ENCODE results near the gene CACNA2D3. TPM values are rescaled to one million over a fixed set of nuclear protein-coding genes. Genes with fewer than 3 reads are reported as not detected.

The CACNA2D3 gene
- total and polyA plus RNA-seq, 4 donors, result 0.38 to 2.5 (median 1.1) TPM

- peaks cover 0 to 1% (median 0%) of the 10 kb centered on the region in 4 donors for H3K9me3 ChIP-seq (ENCODE audit: control insufficient read depth in 4 of 4, insufficient read depth in 3 of 4, low read length in 3 of 4)
- DNase-seq (no peak), ATAC-seq (ENCODE audit: insufficient read depth, low FRiP score) (no peak)
- H3K27ac ChIP-seq (ENCODE audit: low read depth in 1 of 2, low read length in 1 of 2), result no peak overlapping the region
- H3K27me3 ChIP-seq (ENCODE audit: control insufficient read depth in 3 of 3, insufficient read depth in 3 of 3, low read length in 2 of 3), result no peaks in the 10 kb centered on the region
- peaks cover 0 to 3% (median 0%) of the 10 kb centered on the region in 5 donors for H3K4me1 ChIP-seq (ENCODE audit: control insufficient read depth in 5 of 5, insufficient read depth in 5 of 5, low read length in 5 of 5)
- no peak overlapping the region for H3K9ac ChIP-seq (ENCODE audit: insufficient read depth in 1 of 2, low read length in 2 of 2)
- no peak overlapping the region for H3K4me3 ChIP-seq
- no peak for TF ChIP-seq CTCF (IDR thresholded peaks at IDR 0.05; ENCODE audit: control extremely low read depth, extremely low read depth)
- 78 to 88% methylated on average over 3 of the region's 3 CpGs for WGBS, 2 donors
- H3K36me3 ChIP-seq (ENCODE audit: control insufficient read depth in 4 of 4, insufficient read depth in 4 of 4, low read length in 4 of 4), result no peaks in the 10 kb centered on the region
Observed at GRCh38 chr3:54999811-55000210, 877.5 kb downstream of the CACNA2D3 start.

GRCh38 chr3:55000546-55000945, 878.2 kb downstream of the CACNA2D3 start:
- H3K4me3 ChIP-seq, result no peak overlapping the region
- TF ChIP-seq CTCF (IDR thresholded peaks at IDR 0.05; ENCODE audit: control extremely low read depth, extremely low read depth), result no peak
- H3K36me3 ChIP-seq (ENCODE audit: control insufficient read depth in 4 of 4, insufficient read depth in 4 of 4, low read length in 4 of 4), result no peaks in the 10 kb centered on the region
- peaks cover 0 to 3% (median 0%) of the 10 kb centered on the region in 5 donors for H3K4me1 ChIP-seq (ENCODE audit: control insufficient read depth in 5 of 5, insufficient read depth in 5 of 5, low read length in 5 of 5)
- no peak overlapping the region for H3K9ac ChIP-seq (ENCODE audit: insufficient read depth in 1 of 2, low read length in 2 of 2)
- no peak overlapping the region for H3K27ac ChIP-seq (ENCODE audit: low read depth in 1 of 2, low read length in 1 of 2)
- DNase-seq (peak; percentile 74 to 81 (median 80)), ATAC-seq (ENCODE audit: insufficient read depth, low FRiP score) (peak; percentile 59)
- H3K27me3 ChIP-seq (ENCODE audit: control insufficient read depth in 3 of 3, insufficient read depth in 3 of 3, low read length in 2 of 3), result no peaks in the 10 kb centered on the region
- H3K9me3 ChIP-seq (ENCODE audit: control insufficient read depth in 4 of 4, insufficient read depth in 3 of 4, low read length in 3 of 4), result peaks cover 0 to 1% (median 0%) of the 10 kb centered on the region in 4 donors

GRCh38 chr3:55000953-55001352, 878.6 kb downstream of the CACNA2D3 start:
- no peaks in the 10 kb centered on the region for H3K27me3 ChIP-seq (ENCODE audit: control insufficient read depth in 3 of 3, insufficient read depth in 3 of 3, low read length in 2 of 3)
- H3K9me3 ChIP-seq (ENCODE audit: control insufficient read depth in 4 of 4, insufficient read depth in 3 of 4, low read length in 3 of 4), result peaks cover 0 to 1% (median 0%) of the 10 kb centered on the region in 4 donors
- no peak for TF ChIP-seq CTCF (IDR thresholded peaks at IDR 0.05; ENCODE audit: control extremely low read depth, extremely low read depth)
- no peaks in the 10 kb centered on the region for H3K36me3 ChIP-seq (ENCODE audit: control insufficient read depth in 4 of 4, insufficient read depth in 4 of 4, low read length in 4 of 4)
- 88 to 89% methylated on average over 4 of the region's 4 CpGs for WGBS, 2 donors
- no peak overlapping the region for H3K4me3 ChIP-seq
- ATAC-seq (ENCODE audit: insufficient read depth, low FRiP score), result no peak
- peaks cover 0 to 4% (median 0%) of the 10 kb centered on the region in 5 donors for H3K4me1 ChIP-seq (ENCODE audit: control insufficient read depth in 5 of 5, insufficient read depth in 5 of 5, low read length in 5 of 5)
- no peak overlapping the region for H3K9ac ChIP-seq (ENCODE audit: insufficient read depth in 1 of 2, low read length in 2 of 2)
- H3K27ac ChIP-seq (ENCODE audit: low read depth in 1 of 2, low read length in 1 of 2), result no peak overlapping the region
- no peak for DNase-seq

- 68 to 73% methylated on average over 9 of the region's 9 CpGs for WGBS, 2 donors
- no peak overlapping the region for H3K4me3 ChIP-seq
- H3K4me1 ChIP-seq (ENCODE audit: control insufficient read depth in 5 of 5, insufficient read depth in 5 of 5, low read length in 5 of 5), result peaks cover 0 to 9% (median 0%) of the 10 kb centered on the region in 5 donors
- H3K9me3 ChIP-seq (ENCODE audit: control insufficient read depth in 4 of 4, insufficient read depth in 3 of 4, low read length in 3 of 4), result peaks cover 0 to 1% (median 0%) of the 10 kb centered on the region in 4 donors
- no peaks in the 10 kb centered on the region for H3K27me3 ChIP-seq (ENCODE audit: control insufficient read depth in 3 of 3, insufficient read depth in 3 of 3, low read length in 2 of 3)
- no peak overlapping the region for H3K27ac ChIP-seq (ENCODE audit: low read depth in 1 of 2, low read length in 1 of 2)
- ATAC-seq (ENCODE audit: insufficient read depth, low FRiP score), result no peak
- no peak for DNase-seq
- no peak overlapping the region for H3K9ac ChIP-seq (ENCODE audit: insufficient read depth in 1 of 2, low read length in 2 of 2)
- no peaks in the 10 kb centered on the region for H3K36me3 ChIP-seq (ENCODE audit: control insufficient read depth in 4 of 4, insufficient read depth in 4 of 4, low read length in 4 of 4)
- TF ChIP-seq CTCF (IDR thresholded peaks at IDR 0.05; ENCODE audit: control extremely low read depth, extremely low read depth), result no peak
Observed at GRCh38 chr3:55002416-55002930, 880.1 kb downstream of the CACNA2D3 start.
